ENCODE measurements around the gene WDR43.

DNA sequence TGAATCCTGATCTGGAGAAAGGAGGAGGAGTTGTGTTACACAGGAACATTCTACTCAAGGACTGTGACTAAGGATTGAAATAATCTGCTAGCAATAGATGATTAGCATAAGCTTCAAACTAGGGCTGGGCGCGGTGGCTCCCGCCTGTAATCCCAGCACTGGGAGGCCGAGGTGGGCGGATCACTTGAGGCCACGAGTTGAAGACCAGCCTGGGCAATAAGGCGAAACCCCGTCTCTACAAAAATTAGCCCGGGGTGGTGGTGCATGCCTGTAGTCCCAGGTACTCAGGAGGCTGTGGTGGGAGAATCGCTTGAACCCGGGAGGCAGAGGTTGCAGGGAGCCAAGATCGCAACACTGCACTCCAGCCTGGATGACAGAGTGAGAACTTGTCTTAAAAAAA, 25.9 kb upstream of the WDR43 start:
- TF ChIP-seq CTCF (IDR thresholded peaks at IDR 0.05; ENCODE audit: low read depth, low read length) (no peak), POLR2A (IDR thresholded peaks at IDR 0.05; ENCODE audit: extremely low read depth, insufficient read length) (no peak)
- TF ChIP-seq, protein P1, sequence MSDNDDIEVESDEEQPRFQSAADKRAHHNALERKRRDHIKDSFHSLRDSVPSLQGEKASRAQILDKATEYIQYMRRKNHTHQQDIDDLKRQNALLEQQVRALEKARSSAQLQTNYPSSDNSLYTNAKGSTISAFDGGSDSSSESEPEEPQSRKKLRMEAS (IDR thresholded peaks at IDR 0.05; ENCODE audit: low read depth, low read length): no peak

Measured in NB4 (cell line).